Measurements from ENCODE around the gene DZIP1L. TPM values are rescaled to one million over a fixed set of nuclear protein-coding genes. Genes with fewer than 3 reads are reported as not detected.
A peak's percentile ranks its signal among the peaks of the same experiment; 100 is the strongest.

The DZIP1L gene
- total RNA-seq, 1 donor: 52.7 TPM

- no peak for TF ChIP-seq CTCF (IDR thresholded peaks at IDR 0.05; ENCODE audit: insufficient read depth, low read depth, low read length)
- H3K4me3 ChIP-seq (ENCODE audit: low read depth, low read length): no peak overlapping the region
- peak; percentile 51 for DNase-seq (ENCODE audit: low read depth)
Observed at GRCh38 chr3:138042043-138042442, 73.4 kb downstream of the DZIP1L start.

GRCh38 chr3:138038725-138039462 lies 76.5 kb downstream of the DZIP1L start:
- no peak for DNase-seq (ENCODE audit: low read depth)
- TF ChIP-seq CTCF (IDR thresholded peaks at IDR 0.05; ENCODE audit: insufficient read depth, low read depth, low read length): no peak

GRCh38 chr3:138036572-138036971 lies 78.8 kb downstream of the DZIP1L start:
- H3K4me3 ChIP-seq (ENCODE audit: low read depth, low read length): no peak overlapping the region
- no peak for TF ChIP-seq CTCF (IDR thresholded peaks at IDR 0.05; ENCODE audit: insufficient read depth, low read depth, low read length)
- no peak for DNase-seq (ENCODE audit: low read depth)

More at GRCh38 chr3:138038725-138039462, 76.5 kb downstream of the DZIP1L start:
- no peak overlapping the region for H3K4me3 ChIP-seq (ENCODE audit: low read depth, low read length)

GRCh38 chr3:138034918-138035317 lies 80.5 kb downstream of the DZIP1L start:
- H3K4me3 ChIP-seq (ENCODE audit: low read depth, low read length): no peak overlapping the region
- no peak for DNase-seq (ENCODE audit: low read depth)
- no peak for TF ChIP-seq CTCF (IDR thresholded peaks at IDR 0.05; ENCODE audit: insufficient read depth, low read depth, low read length)

GRCh38 chr3:138033202-138033691 lies 82.2 kb downstream of the DZIP1L start:
- no peak for DNase-seq (ENCODE audit: low read depth)
- H3K4me3 ChIP-seq (ENCODE audit: low read depth, low read length): no peak overlapping the region
- TF ChIP-seq CTCF (IDR thresholded peaks at IDR 0.05; ENCODE audit: insufficient read depth, low read depth, low read length): no peak

- H3K4me3 ChIP-seq (ENCODE audit: low read depth, low read length): no peak overlapping the region
- no peak for DNase-seq (ENCODE audit: low read depth)
- TF ChIP-seq CTCF (IDR thresholded peaks at IDR 0.05; ENCODE audit: insufficient read depth, low read depth, low read length): no peak
Observed at GRCh38 chr3:138032567-138032966, 82.8 kb downstream of the DZIP1L start.

Measured in fibroblast of villous mesenchyme (primary cell).